ENCODE measurements around the gene LLGL2.

LLGL2 gene

GRCh38 chr17:75490953-75491649, 34.4 kb upstream of the LLGL2 start:
- no peaks in the 10 kb centered on the region for H4K20me1 ChIP-seq (ENCODE audit: insufficient read depth, low read length)
- H3K27ac ChIP-seq (ENCODE audit: low read length), result no peak overlapping the region
- no peak for TF ChIP-seq CTCF (IDR thresholded peaks at IDR 0.05; ENCODE audit: low read length)
- TF ChIP-seq EZH2 (optimal IDR thresholded peaks at IDR 0.05; ENCODE audit: low read depth, low read length), result no peak
- no peak overlapping the region for H3K4me2 ChIP-seq (ENCODE audit: low read depth, low read length)
- H3K27me3 ChIP-seq (replicated peaks; ENCODE audit: insufficient read depth, low read length), result no peaks in the 10 kb centered on the region
- DNase-seq, result no peak
- no peak overlapping the region for H3K9ac ChIP-seq (ENCODE audit: low read length)
- no peaks in the 10 kb centered on the region for H3F3A ChIP-seq (ENCODE audit: insufficient read depth, low read length)
- H3K9me3 ChIP-seq (replicated peaks; ENCODE audit: insufficient read depth, low read length), result no peaks in the 10 kb centered on the region
- no peaks in the 10 kb centered on the region for H3K4me1 ChIP-seq (ENCODE audit: low read length)
- H3K36me3 ChIP-seq (replicated peaks; ENCODE audit: insufficient read depth, low read length), result no peaks in the 10 kb centered on the region
- H2AFZ ChIP-seq (ENCODE audit: low read length), result no peak overlapping the region
- no peaks in the 10 kb centered on the region for H3K9me2 ChIP-seq (replicated peaks; ENCODE audit: insufficient read depth, low read length)
- H3K4me3 ChIP-seq (ENCODE audit: low read length), result no peak overlapping the region
- H3K79me2 ChIP-seq (ENCODE audit: low read length), result no peaks in the 10 kb centered on the region

- no peaks in the 10 kb centered on the region for H3K27me3 ChIP-seq (replicated peaks; ENCODE audit: insufficient read depth, low read length)
These were observed 33.8 kb upstream of the LLGL2 start for GRCh38 chr17:75491680-75492079.

GRCh38 chr17:75492555-75493168, 32.8 kb upstream of the LLGL2 start:
- Histone ChIP-seq H3K27ac (ENCODE audit: low read length) (no peak overlapping the region), H3K36me3 (replicated peaks; ENCODE audit: insufficient read depth, low read length) (no peaks in the 10 kb centered on the region), H3K79me2 (ENCODE audit: low read length) (no peaks in the 10 kb centered on the region)

More at GRCh38 chr17:75491680-75492079, 33.8 kb upstream of the LLGL2 start:
- no peak overlapping the region for H3K4me2 ChIP-seq (ENCODE audit: low read depth, low read length)
- H3K9me2 ChIP-seq (replicated peaks; ENCODE audit: insufficient read depth, low read length), result no peaks in the 10 kb centered on the region
- TF ChIP-seq EZH2 (optimal IDR thresholded peaks at IDR 0.05; ENCODE audit: low read depth, low read length) (no peak), EZH2phosphoT487 (IDR thresholded peaks at IDR 0.05; ENCODE audit: low read length) (no peak)
- H3K9me3 ChIP-seq (replicated peaks; ENCODE audit: insufficient read depth, low read length), result no peaks in the 10 kb centered on the region
- no peaks in the 10 kb centered on the region for H3K4me1 ChIP-seq (ENCODE audit: low read length)
- no peaks in the 10 kb centered on the region for H4K20me1 ChIP-seq (ENCODE audit: insufficient read depth, low read length)
- DNase-seq, result no peak
- H3K27ac ChIP-seq (ENCODE audit: low read length), result no peak overlapping the region
- no peaks in the 10 kb centered on the region for H3K36me3 ChIP-seq (replicated peaks; ENCODE audit: insufficient read depth, low read length)
- no peak overlapping the region for H3K9ac ChIP-seq (ENCODE audit: low read length)
- H3F3A ChIP-seq (ENCODE audit: insufficient read depth, low read length), result no peaks in the 10 kb centered on the region
- H3K4me3 ChIP-seq (ENCODE audit: low read length), result no peak overlapping the region
- no peak overlapping the region for H2AFZ ChIP-seq (ENCODE audit: low read length)
- no peaks in the 10 kb centered on the region for H3K79me2 ChIP-seq (ENCODE audit: low read length)

More at GRCh38 chr17:75492555-75493168, 32.8 kb upstream of the LLGL2 start:
- no peaks in the 10 kb centered on the region for H3K9me2 ChIP-seq (replicated peaks; ENCODE audit: insufficient read depth, low read length)
- no peaks in the 10 kb centered on the region for H3F3A ChIP-seq (ENCODE audit: insufficient read depth, low read length)
- H3K4me2 ChIP-seq (ENCODE audit: low read depth, low read length), result no peak overlapping the region
- H3K9me3 ChIP-seq (replicated peaks; ENCODE audit: insufficient read depth, low read length), result no peaks in the 10 kb centered on the region
- H3K27me3 ChIP-seq (replicated peaks; ENCODE audit: insufficient read depth, low read length), result no peaks in the 10 kb centered on the region
- H3K4me3 ChIP-seq (ENCODE audit: low read length), result no peak overlapping the region
- no peaks in the 10 kb centered on the region for H3K4me1 ChIP-seq (ENCODE audit: low read length)
- H4K20me1 ChIP-seq (ENCODE audit: insufficient read depth, low read length), result no peaks in the 10 kb centered on the region
- no peak for TF ChIP-seq EZH2 (optimal IDR thresholded peaks at IDR 0.05; ENCODE audit: low read depth, low read length)
- no peak for TF ChIP-seq CTCF (IDR thresholded peaks at IDR 0.05; ENCODE audit: low read length)
- no peak for TF ChIP-seq EZH2phosphoT487 (IDR thresholded peaks at IDR 0.05; ENCODE audit: low read length)
- DNase-seq, result no peak
- no peak overlapping the region for H3K9ac ChIP-seq (ENCODE audit: low read length)
- no peak overlapping the region for H2AFZ ChIP-seq (ENCODE audit: low read length)

Measured in MM.1S (cell line).